Neural progenitor cell (in vitro differentiated cells): ENCODE data around the gene NR1D1. TPM values are rescaled to one million over a fixed set of nuclear protein-coding genes. Genes with fewer than 3 reads are reported as not detected.
A peak's percentile ranks its signal among the peaks of the same experiment; 100 is the strongest.

ENCODE experiments used
- DNase-seq: peaks from one replicate; pipeline ENCODE4 v3.0.0-alpha.2; 2016; ENCODE audit warnings: low spot score
- H2AFZ ChIP-seq: fragments of 200-600 bp; sonication (generic); replicated peaks from 2 replicates; pipeline ENCODE4 v1.6.1; 2016; ENCODE audit warnings: antibody characterized with exemption
- H3F3A ChIP-seq: fragments of 200-600 bp; sonication (generic); 2 replicates; pipeline ENCODE4 v1.6.1; 2016; ENCODE audit warnings: antibody characterized with exemption, low read depth
- H3K27ac ChIP-seq: fragments of 200-600 bp; sonication (generic); 2 replicates; pipeline ENCODE4 v1.5.1; 2016; ENCODE audit warnings: mild to moderate bottlenecking
- H3K27me3 ChIP-seq: fragments of 200-600 bp; sonication (generic); 2 replicates; pipeline ENCODE4 v1.6.1; 2016; ENCODE audit warnings: mild to moderate bottlenecking, moderate library complexity
- H3K36me3 ChIP-seq: fragments of 200-600 bp; sonication (generic); 2 replicates; pipeline ENCODE4 v1.5.1; 2016
- H3K4me1 ChIP-seq: fragments of 200-600 bp; sonication (generic); 2 replicates; pipeline ENCODE4 v1.6.1; 2016; ENCODE audit warnings: mixed run types
- H3K4me2 ChIP-seq: fragments of 200-600 bp; sonication (generic); 2 replicates; pipeline ENCODE4 v1.6.1; 2016
- H3K4me3 ChIP-seq: fragments of 200-600 bp; sonication (generic); 2 replicates; pipeline ENCODE4 v1.5.1; 2016
- H3K79me2 ChIP-seq: fragments of 200-600 bp; sonication (generic); 2 replicates; pipeline ENCODE4 v1.6.1; 2016; ENCODE audit warnings: low read depth
- H3K9ac ChIP-seq: fragments of 200-600 bp; sonication (generic); 2 replicates; pipeline ENCODE4 v1.6.1; 2016
- H3K9me3 ChIP-seq: fragments of 200-600 bp; sonication (generic); 2 replicates; pipeline ENCODE4 v1.5.1; 2016; ENCODE audit warnings: low read depth
- H4K20me1 ChIP-seq: fragments of 200-600 bp; sonication (generic); 2 replicates; pipeline ENCODE4 v1.6.1; 2016; ENCODE audit warnings: low read depth
- H3K27ac Mint-ChIP-seq: 3 replicates; pipeline ENCODE4 v1.8.0; 2021; ENCODE audit warnings: mixed read lengths
- H3K27me3 Mint-ChIP-seq: 2 replicates; pipeline ENCODE4 v1.8.0; 2022; ENCODE audit warnings: low read depth, mild to moderate bottlenecking, inconsistent platforms, moderate library complexity, mixed read lengths; ENCODE audit not compliant: insufficient read depth
- H3K36me3 Mint-ChIP-seq: 3 replicates; pipeline ENCODE4 v1.8.0; 2021; ENCODE audit warnings: mixed read lengths
- H3K4me1 Mint-ChIP-seq: 3 replicates; pipeline ENCODE4 v1.8.0; 2021; ENCODE audit warnings: mixed read lengths
- H3K4me3 Mint-ChIP-seq: 3 replicates; pipeline ENCODE4 v1.8.0; 2021; ENCODE audit warnings: mild to moderate bottlenecking, moderate library complexity, mixed read lengths
- H3K9me3 Mint-ChIP-seq: 3 replicates; pipeline ENCODE4 v1.8.0; 2020; ENCODE audit warnings: mixed read lengths
- CTCF ChIP-seq: fragments of 200-600 bp; sonication (generic); IDR thresholded peaks from 2 replicates; pipeline ENCODE4 v1.5.1; 2017; ENCODE audit warnings: antibody characterized with exemption, mild to moderate bottlenecking
- EZH2 ChIP-seq: fragments of 200-600 bp; sonication (generic); IDR thresholded peaks from 2 replicates; pipeline ENCODE4 v1.6.1; 2017; ENCODE audit warnings: antibody characterized with exemption, mild to moderate bottlenecking, moderate library complexity
- EZH2phosphoT487 ChIP-seq: fragments of 200-600 bp; sonication (generic); IDR thresholded peaks from 2 replicates; pipeline ENCODE4 v1.6.1; 2017; ENCODE audit warnings: antibody characterized with exemption
- total RNA-seq: library from RNA; depleted of rRNA; stranded (reverse); fragments of >200 nt; gene quantifications from 2 replicates; pipeline ENCODE4 v1.2.3, GENCODE V29; 2015; ENCODE audit warnings: low replicate concordance

Gene NR1D1
- total RNA-seq, 1 donor from 2014 or later, result 0.24 TPM

GRCh38 chr17:40098846-40099618 lies 1.4 kb downstream of the NR1D1 start:
- H3K4me2 ChIP-seq, result peak overlapping the region; percentile 67
- H3K36me3 ChIP-seq, result no peaks in the 10 kb centered on the region
- peak; percentile 95 for DNase-seq
- no peak overlapping the region for H3K27ac ChIP-seq
- H3K27me3 ChIP-seq, result peaks cover 16% of the 10 kb centered on the region
- TF ChIP-seq EZH2 (no peak), EZH2phosphoT487 (no peak), CTCF (no peak)
- no peak overlapping the region for H3K9ac ChIP-seq
- H3K4me1 ChIP-seq, result peaks cover 17% of the 10 kb centered on the region
- peak overlapping the region; percentile 41 for H3K4me3 ChIP-seq
- peak overlapping the region; percentile 90 for H3K4me3 Mint-ChIP-seq
- H3K79me2 ChIP-seq, result no peaks in the 10 kb centered on the region
- H3K36me3 Mint-ChIP-seq, result peaks cover 4% of the 10 kb centered on the region
- H3K27ac Mint-ChIP-seq, result peak overlapping the region; percentile 0
- no peak overlapping the region for H2AFZ ChIP-seq
- no peaks in the 10 kb centered on the region for H4K20me1 ChIP-seq
- no peaks in the 10 kb centered on the region for H3K9me3 Mint-ChIP-seq
- H3K4me1 Mint-ChIP-seq, result peaks cover 53% of the 10 kb centered on the region
- H3F3A ChIP-seq, result peaks cover 21% of the 10 kb centered on the region
- H3K27me3 Mint-ChIP-seq, result peaks cover 6% of the 10 kb centered on the region
- H3K9me3 ChIP-seq, result no peaks in the 10 kb centered on the region

GRCh38 chr17:40097931-40098845 lies 2.2 kb downstream of the NR1D1 start:
- H3K36me3 Mint-ChIP-seq, result peaks cover 4% of the 10 kb centered on the region
- no peak for DNase-seq
- no peak for TF ChIP-seq EZH2phosphoT487
- no peak for TF ChIP-seq CTCF
- no peak for TF ChIP-seq EZH2
- H3K9me3 Mint-ChIP-seq, result no peaks in the 10 kb centered on the region
- Histone ChIP-seq H3K27ac (no peak overlapping the region), H3K4me1 (peaks cover 17% of the 10 kb centered on the region), H3K79me2 (no peaks in the 10 kb centered on the region), H3K27me3 (peaks cover 16% of the 10 kb centered on the region), H3K4me2 (peak overlapping the region; percentile 35), H3K9me3 (no peaks in the 10 kb centered on the region), H3K9ac (no peak overlapping the region), H3K36me3 (no peaks in the 10 kb centered on the region), H3F3A (peaks cover 21% of the 10 kb centered on the region), H3K4me3 (no peak overlapping the region), H4K20me1 (no peaks in the 10 kb centered on the region), H2AFZ (no peak overlapping the region)
- H3K27me3 Mint-ChIP-seq, result peaks cover 3% of the 10 kb centered on the region
- peaks cover 51% of the 10 kb centered on the region for H3K4me1 Mint-ChIP-seq
- peak overlapping the region; percentile 71 for H3K4me3 Mint-ChIP-seq
- peak overlapping the region; percentile 0 for H3K27ac Mint-ChIP-seq

GRCh38 chr17:40097087-40097486 lies 3.3 kb downstream of the NR1D1 start:
- Mint-ChIP-seq H3K36me3 (peaks cover 4% of the 10 kb centered on the region), H3K27me3 (peaks cover 3% of the 10 kb centered on the region), H3K4me1 (peaks cover 51% of the 10 kb centered on the region), H3K9me3 (no peaks in the 10 kb centered on the region), H3K4me3 (no peak overlapping the region), H3K27ac (no peak overlapping the region)
- Histone ChIP-seq H4K20me1 (no peaks in the 10 kb centered on the region), H3K27me3 (peaks cover 16% of the 10 kb centered on the region), H3K4me2 (no peak overlapping the region), H3K79me2 (no peaks in the 10 kb centered on the region), H3K4me3 (no peak overlapping the region), H3K4me1 (peaks cover 22% of the 10 kb centered on the region), H3F3A (peaks cover 21% of the 10 kb centered on the region), H3K9me3 (no peaks in the 10 kb centered on the region), H3K36me3 (no peaks in the 10 kb centered on the region), H3K9ac (no peak overlapping the region), H3K27ac (no peak overlapping the region), H2AFZ (no peak overlapping the region)
- no peak for DNase-seq
- no peak for TF ChIP-seq EZH2
- no peak for TF ChIP-seq EZH2phosphoT487
- TF ChIP-seq CTCF, result no peak
